ENCODE measurements around the gene LMTK2. TPM values are rescaled to one million over a fixed set of nuclear protein-coding genes. Genes with fewer than 3 reads are reported as not detected.
A peak's percentile ranks its signal among the peaks of the same experiment; 100 is the strongest.
"Not testable (repeated sequence)": the region's sequence is repeated elsewhere in the genome, so short reads cannot be mapped to it uniquely, and the experiment has no call there.

The LMTK2 gene
- total RNA-seq, 2 donors from 2014 or later = 26.7 to 28.4 TPM

GRCh38 chr7:98210513-98211220 is 104.0 kb downstream of the LMTK2 start:
- intact Hi-C loops (cut with DNase I) = no loop called here
- DNase-seq = no peak
- peak in 1 of 2 donors; percentile 28 for ATAC-seq

DNA sequence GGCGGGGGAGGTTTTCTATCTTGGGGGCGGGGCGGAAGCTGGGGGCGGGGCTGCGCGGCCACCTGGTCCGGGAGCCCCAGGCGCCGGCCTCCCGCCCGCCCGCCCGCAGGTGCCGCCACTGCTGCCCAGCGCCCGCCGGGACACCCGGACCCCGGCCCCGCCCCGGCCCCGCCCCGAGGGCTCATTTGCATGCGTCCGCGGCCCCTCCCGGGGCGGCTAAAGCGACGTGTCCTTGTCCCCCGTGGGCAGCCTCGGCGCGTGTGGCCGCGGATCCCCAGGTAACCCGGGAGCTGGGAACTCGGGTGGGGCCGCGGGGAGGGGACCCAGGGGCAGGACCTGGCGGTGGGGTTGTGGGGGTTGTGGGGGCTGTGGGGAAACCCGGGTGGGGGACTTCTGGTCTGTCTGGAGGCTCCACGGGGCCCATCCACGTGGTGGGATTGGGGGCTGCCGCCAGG is 104.6 kb downstream of the LMTK2 start, which contains the start of gene BHLHA15:
Gene BHLHA15 (plus strand): TSS at position 219 of the 455 bp plus-strand sequence. CDS start 871 bp downstream, outside the sequence.
- intact Hi-C loops (cut with DNase I) = no loop called here
- DNase-seq = peak; percentile 52
- ATAC-seq = peak in 1 of 2 donors; percentile 24

DNA sequence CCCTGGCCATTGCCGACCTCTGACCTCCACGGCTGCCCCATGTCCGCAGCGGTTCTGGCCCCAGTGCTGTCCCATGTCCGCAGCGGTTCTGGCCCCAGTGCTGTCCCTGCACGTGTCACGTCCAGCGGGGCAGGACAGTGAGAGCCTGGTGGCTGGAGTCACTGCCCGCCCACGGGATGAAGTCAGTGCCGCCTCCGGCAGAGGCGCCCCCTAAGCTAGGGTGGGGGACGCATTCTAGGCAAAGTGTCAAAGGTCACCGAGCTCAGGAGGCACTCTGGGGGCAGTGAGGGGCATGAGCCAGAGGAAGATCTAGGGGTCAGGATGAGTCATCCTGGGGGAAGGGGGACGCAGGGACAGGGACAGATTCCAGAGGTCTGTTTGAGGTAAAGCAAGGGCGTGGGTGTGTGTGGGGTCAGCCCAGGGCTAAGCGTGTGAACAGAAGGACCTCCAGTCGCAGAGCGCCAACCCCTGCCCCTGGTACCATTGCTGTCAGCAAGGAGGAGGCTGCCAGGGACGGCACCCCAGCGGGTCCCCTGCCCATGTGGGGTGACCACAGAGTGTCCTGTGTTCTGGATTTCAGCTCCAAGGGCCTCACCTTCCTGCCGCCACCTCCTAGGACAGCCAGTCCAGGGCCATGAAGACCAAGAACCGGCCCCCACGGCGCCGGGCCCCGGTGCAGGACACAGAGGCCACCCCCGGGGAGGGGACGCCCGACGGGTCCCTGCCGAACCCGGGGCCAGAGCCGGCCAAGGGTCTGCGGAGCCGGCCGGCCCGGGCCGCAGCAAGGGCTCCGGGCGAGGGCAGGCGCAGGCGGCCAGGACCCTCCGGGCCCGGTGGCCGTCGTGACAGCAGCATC is 105.2 kb downstream of the LMTK2 start:
- ATAC-seq (peak; percentile 7 to 12), DNase-seq (no peak)
- intact Hi-C loops (cut with DNase I) = no loop called here

DNA sequence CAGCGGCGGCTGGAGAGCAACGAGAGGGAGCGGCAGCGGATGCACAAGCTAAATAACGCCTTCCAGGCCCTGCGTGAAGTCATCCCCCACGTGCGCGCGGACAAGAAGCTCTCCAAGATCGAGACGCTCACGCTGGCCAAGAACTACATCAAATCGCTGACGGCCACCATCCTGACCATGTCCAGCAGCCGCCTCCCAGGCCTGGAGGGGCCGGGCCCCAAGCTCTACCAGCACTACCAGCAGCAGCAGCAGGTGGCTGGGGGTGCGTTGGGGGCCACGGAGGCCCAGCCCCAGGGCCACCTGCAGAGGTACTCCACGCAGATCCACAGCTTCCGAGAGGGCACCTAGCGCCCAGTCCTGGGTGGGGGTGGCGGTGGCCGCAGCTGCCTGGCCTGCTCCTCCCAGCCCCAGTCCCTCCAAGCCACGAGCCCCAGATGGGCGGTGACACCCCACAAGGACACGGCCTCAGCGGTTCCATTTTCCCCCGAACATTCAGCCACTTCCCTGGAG is 105.9 kb downstream of the LMTK2 start:
- ATAC-seq (peak in 1 of 2 donors; percentile 6), DNase-seq (no peak)
- intact Hi-C loops (cut with DNase I) = no loop called here

DNA sequence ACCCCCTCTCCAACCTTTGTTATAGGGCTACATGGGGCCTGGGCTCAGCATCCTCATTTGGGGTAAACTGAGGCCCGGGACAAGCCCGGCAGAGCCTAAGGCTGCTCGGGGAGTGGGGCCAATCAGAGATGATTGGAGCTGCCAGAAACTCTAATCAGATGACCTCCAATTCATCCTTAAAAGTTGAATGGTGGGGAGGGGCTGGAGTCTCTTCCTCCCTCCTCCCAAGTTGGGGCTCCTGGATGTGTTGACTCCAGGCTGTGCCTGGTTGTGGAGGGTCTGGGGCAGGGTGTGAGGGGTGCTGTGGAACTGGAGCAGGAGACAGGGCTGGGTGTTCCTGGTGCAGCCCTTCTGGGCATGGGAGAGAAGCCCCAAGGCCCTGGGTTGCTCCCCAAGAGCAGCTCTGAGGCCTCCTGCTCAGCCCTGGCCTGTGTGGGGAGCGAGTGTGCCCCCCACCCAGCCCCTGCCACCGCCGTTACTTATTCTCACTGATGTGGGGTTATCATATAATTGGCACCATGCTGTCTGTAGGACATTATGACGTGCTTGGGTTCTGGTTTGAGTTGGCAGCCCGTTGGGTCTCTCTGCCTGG is 106.7 kb downstream of the LMTK2 start:
- DNase-seq (peak; percentile 4), ATAC-seq (peak in 1 of 2 donors; percentile 2)
- intact Hi-C loops (cut with DNase I) = no loop called here

DNA sequence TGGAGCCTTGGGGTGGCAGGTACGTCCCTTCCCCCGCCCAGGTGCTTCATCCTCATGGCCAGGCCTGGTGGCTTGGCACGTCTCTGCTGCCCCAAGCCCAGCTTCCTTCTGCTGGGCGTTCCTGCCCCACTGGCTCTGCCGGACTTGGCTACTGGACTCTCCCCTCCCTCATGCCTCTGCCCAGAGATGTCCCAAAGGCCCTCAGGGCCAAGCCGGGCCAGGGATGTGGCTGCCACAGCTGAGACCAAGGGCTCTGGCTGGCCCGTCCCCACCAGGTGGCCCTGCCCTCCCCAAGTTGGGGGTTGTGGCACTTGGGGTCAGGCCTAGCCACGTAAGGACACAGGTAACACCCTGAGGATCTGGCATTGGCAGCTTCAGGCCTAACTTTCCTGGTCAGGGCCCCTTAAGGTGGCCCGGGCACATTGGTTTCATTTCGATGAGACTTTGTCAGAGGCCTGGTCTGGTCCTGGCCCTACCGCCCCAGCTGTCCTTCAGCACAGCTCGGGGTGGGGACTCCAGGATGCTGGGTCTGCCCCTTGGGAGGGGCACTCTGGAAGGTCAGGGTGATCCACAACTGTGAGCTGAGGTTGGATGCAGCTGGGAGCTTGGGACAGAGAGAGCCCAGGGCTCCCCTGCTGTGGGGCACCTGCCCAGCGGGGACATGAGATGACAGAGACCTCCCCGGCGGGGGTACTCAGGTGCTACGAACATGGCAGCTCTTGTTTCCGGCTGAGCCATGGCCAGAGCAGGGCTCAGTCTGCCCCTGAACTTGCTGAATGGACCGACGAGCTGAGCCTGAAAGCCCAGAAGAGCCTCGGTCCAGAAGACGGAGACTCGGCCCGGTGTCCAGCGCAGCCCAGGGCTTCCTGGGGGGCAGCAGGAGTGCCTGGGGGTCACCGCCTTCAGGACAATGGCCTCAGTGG is 107.5 kb downstream of the LMTK2 start:
- peak; percentile 18 for DNase-seq
- intact Hi-C loops (cut with DNase I) = no loop called here
- ATAC-seq = peak in 1 of 2 donors; percentile 25

DNA sequence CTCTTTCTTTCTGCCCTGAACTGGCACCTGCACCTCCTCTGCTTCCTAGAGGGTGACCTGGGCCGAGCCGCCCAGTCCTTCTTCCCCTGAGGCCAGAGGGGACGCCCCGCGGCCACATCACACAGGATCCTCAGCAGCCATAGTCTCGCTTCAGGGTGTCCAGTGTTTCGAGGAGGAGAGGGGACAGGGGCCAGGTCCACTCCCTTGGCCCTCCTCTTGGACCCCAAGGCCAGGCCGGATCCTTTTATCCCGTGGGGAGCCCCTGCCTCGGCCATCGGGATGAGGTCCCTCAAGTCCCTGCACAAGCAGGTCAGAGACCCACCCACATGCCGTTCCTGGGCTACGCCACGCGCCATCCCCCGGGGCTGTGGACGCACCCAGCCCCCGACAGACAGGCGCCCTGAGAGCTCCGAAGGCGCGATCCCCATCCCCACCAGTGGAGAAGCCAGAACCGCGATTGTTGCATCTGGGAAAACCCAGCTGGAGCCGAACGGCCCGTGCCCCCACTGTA is 108.2 kb downstream of the LMTK2 start:
- ATAC-seq (no peak), DNase-seq (peak; percentile 13)
- intact Hi-C loops (cut with DNase I) = no loop called here

- intact Hi-C loops (cut with DNase I) = no loop called here
- ATAC-seq (no peak), DNase-seq (peak; percentile 19)
Observed at GRCh38 chr7:98215561-98216495, 109.2 kb downstream of the LMTK2 start.

- ATAC-seq = no peak
- DNase-seq = peak; percentile 18
- intact Hi-C loops (cut with DNase I) = no loop called here
Observed at GRCh38 chr7:98216941-98217622, 110.4 kb downstream of the LMTK2 start.

GRCh38 chr7:98217623-98218582 is 111.2 kb downstream of the LMTK2 start:
- ATAC-seq (peak in 1 of 2 donors; percentile 7), DNase-seq (peak; percentile 23)
- intact Hi-C loops (cut with DNase I) = no loop called here

GRCh38 chr7:98219382-98219781 is 112.7 kb downstream of the LMTK2 start:
- intact Hi-C loops (cut with DNase I); ATAC-seq: not testable (repeated sequence)
- peak; percentile 9 for DNase-seq

GRCh38 chr7:98221611-98222532 is 115.2 kb downstream of the LMTK2 start:
- intact Hi-C loops (cut with DNase I) = no loop called here
- no peak for ATAC-seq
- DNase-seq = peak; percentile 18

DNA sequence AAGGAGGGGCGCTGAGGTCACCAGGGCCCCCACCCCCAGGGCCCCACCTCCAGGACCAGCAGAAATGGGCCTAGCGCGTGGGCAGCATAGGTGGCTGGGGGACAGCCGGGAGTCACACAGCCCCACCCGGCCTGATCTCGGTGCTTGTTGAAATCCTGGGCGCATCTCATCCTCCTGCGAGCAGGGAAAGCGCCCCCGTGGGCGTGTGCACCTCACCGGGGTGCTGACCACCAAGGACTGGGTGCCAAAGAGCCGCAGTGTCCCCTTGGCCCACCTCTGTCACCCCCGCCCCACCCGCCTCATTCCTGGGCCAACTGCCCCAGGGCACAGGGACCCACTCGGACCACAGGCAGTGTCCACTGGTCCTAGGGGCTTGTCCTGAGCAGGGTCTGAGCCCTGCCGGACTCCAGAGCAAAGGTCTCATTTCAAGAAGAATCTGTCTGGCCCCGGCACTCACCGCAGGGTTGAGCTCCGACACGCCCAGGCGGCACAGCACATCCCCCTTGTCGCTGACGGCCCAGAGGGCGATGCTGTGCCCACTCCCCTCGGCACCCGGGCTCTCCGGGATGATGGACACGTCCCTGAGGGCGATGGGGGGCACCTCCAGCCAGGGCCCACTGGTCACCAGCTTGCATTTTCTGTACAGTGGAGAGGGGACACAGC is 116.0 kb downstream of the LMTK2 start:
- DNase-seq (peak; percentile 23), ATAC-seq (no peak)
- intact Hi-C loops (cut with DNase I) = no loop called here

- DNase-seq (peak; percentile 5), ATAC-seq (no peak)
- intact Hi-C loops (cut with DNase I) = no loop called here
Observed at GRCh38 chr7:98223351-98223897, 116.8 kb downstream of the LMTK2 start.

Measured in left cardiac atrium (tissue), 4 donors.